HG02852 (cell line): ENCODE results near the gene PGP.

Experiments
- ATAC-seq: cut with Tn5 transposase; IDR thresholded peaks from one replicate; pipeline ENCODE4 v1.9.1; 2021; ENCODE audit warnings: mild to moderate bottlenecking, moderate library complexity; ENCODE audit not compliant: unreplicated experiment

Gene PGP

DNA sequence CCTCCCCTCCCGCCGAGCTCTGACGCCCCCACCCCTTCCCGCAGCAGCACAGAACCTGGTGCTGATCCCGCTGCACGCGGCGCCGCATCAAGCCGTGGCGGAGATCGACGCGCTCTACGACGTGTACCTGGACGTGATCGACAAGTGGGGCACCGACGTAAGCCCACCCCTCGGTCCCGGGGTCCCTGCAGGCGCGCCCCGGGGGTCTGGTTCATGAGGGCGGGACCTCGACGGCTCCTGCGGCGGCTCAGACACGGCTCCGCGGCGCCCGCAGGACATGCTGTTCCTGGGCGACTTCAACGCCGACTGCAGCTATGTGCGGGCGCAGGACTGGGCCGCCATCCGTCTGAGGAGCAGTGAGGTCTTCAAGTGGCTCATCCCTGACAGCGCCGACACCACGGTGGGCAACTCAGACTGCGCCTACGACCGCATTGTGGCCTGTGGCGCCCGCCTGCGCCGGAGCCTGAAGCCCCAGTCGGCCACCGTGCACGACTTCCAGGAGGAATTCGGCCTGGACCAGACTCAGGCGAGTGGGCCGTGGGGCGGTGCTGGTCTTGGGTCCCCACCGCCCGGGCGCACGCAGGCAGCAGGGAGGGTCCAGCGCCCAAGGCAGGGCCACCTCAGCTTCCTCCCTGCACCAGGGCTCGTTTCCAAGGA lies 23.0 kb upstream of the PGP start:
- no peak for ATAC-seq

GRCh38 chr16:2237102-2237482 lies 22.5 kb upstream of the PGP start:
- no peak for ATAC-seq

- ATAC-seq = no peak
Measured at GRCh38 chr16:2236337-2237101, 21.9 kb upstream of the PGP start, which contains the start of gene DNASE1L2. Gene DNASE1L2 (plus strand): TSS chr16:2236444. CDS start chr16:2236817, 373 bp downstream.

DNA sequence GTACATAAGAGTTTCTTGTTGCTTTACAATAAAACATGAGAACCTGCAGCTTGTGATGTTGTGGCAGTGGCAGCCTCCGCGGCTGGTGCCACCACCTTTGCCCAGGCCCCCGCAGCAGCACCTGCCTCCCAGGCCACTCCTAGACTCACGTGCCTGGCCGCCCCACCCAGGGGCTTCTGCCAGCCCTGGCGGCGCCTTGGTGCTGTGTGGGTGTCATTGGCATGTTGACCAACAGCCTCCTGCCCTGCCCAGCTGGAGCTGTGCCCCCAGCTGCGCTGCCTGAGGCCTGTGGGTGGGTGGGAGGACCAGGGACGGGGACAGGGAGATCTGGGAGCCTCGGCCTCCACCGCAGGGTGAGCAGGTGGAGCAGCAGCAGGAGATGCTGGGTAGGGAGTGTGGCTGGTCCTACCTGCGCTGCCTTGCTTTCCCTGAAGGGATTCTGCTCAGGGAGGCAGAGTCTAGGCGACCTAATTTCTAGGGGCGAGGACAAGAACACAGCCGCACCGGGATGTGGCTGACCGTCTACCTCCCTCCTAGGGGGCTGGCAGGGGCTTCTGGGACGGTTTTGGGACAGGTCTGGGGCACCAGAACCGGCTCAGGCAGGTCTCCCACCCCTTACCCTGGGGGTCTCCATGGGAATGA lies 21.2 kb upstream of the PGP start:
- no peak for ATAC-seq

DNA sequence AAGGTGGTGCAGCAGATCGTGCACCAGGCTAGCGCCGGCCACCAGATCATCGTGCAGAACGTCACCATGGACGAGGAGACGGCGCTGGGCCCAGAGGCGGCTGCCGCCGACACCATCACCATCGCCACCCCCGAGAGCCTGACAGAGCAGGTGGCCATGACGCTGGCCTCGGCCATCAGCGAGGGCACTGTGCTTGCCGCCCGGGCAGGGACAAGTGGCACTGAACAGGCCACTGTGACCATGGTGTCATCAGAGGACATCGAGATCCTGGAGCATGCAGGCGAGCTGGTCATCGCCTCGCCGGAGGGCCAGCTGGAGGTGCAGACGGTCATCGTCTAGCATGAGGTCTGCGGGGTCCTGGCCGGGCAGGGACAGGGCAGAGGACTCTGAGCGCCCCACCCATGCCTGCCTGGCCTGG lies 20.6 kb upstream of the PGP start:
- ATAC-seq = no peak

DNA sequence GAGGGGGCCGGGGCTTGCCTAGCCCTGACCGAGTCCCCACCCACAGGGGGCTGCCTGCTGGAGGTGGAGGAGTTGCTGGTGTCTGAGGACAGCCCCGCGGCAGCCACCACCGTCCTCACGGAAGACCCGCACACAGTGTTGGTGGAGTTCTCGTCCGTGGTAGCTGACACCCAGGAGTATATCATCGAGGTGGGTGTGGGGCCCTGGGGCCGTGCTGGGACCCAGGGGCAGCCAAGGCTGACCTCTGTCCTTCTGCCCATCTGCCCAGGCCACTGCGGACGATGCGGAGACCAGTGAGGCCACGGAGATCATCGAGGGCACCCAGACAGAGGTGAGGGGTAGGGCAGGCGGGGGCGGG lies 20.2 kb upstream of the PGP start:
- no peak for ATAC-seq

DNA sequence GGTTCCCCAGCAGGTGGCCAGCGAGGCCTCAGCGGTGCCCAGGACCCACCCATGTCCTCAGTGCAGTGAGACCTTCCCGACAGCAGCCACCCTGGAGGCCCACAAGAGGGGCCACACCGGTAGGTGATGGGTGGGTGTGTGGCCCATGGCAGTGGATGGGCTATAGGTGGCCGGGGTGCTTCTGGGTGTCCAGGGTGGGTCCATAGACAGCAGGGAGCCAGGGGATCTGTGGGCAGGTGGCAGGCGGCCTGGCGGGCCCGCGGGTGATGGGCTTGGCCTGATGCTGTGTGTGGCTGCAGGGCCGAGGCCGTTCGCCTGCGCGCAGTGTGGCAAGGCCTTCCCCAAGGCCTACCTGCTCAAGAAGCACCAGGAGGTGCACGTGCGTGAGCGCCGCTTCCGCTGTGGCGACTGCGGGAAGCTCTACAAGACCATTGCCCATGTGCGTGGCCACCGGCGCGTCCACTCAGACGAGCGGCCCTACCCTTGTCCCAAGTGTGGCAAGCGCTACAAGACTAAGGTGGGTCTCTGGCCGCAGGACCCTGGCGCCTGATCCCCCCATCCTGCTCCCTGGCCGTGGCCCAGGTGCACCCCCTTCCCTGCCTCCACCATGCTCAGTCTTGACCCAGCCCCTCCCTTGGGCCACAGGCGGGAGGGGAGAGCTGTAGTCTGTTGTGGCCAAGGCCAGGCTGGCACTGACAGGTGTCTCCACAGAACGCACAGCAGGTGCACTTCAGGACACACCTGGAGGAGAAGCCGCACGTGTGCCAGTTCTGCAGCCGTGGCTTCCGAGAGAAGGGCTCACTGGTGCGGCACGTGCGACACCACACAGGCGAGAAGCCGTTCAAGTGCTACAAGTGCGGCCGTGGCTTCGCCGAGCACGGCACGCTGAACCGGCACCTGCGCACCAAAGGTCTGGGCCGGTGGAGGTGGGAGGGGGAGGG lies 19.5 kb upstream of the PGP start:
- ATAC-seq = no peak

DNA sequence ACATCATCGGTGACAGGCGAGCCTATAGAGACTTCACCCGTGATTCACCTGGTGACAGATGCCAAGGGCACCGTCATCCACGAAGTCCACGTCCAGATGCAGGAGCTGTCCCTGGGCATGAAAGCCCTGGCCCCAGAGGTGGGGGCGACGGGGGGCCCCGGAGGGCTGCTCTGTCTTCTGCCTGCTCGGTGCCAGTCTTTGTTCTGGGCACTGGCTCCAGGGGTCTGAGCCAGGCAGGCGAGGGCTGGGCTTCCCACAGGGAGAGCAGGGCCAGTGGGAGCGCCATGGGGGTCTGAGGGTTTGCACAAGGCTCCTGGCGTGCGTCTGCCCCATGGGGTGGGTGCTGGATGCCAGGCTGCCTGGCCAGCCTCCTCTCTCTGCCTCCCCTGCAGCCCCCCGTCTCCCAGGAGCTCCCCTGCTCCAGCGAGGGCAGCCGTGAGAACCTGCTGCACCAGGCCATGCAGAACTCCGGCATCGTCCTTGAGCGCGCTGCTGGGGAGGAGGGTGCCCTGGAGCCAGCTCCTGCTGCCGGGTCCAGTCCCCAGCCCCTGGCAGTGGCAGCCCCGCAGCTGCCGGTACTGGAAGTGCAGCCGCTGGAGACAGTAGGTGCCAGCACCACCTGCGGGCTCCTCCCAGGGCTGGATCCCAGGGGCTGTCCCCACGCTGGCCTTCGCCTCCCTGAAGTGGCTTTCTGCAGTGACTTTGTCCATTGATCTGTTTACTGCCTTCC lies 18.6 kb upstream of the PGP start:
- no peak for ATAC-seq

DNA sequence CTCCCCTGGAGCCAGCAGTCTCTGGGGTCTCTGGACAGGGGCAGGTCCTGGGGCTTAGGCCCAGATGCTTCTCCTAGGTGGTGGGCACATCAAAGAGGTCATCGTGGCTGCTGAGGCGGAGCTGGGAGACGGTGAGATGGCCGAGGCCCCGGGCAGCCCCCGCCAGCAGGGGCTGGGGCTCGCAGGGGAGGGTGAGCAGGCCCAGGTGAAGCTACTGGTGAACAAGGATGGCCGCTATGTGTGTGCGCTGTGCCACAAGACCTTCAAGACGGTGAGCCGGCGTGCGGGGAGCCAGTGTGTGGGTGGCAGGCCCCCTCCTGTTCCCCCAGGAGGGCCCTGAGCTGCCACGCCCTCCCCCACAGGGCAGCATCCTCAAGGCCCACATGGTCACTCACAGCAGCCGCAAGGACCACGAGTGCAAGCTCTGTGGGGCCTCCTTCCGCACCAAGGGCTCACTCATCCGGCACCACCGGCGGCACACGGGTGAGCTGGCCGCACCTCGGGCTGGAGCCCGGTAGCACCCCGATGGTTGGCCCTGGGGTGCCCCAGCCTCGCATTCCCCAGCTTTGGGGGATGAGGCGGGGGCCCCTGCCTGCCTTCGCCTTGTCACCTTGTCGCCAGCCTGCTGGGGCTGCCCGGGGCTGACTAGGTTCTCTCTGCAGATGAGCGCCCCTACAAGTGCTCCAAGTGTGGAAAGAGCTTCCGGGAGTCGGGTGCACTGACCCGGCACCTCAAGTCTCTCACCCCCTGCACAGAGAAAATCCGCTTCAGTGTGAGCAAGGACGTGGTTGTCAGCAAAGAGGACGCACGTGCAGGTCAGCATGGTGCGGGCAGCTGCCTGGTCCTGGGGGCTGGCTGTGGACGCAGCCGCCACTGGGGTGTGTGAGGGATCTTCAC lies 17.7 kb upstream of the PGP start:
- ATAC-seq = no peak

DNA sequence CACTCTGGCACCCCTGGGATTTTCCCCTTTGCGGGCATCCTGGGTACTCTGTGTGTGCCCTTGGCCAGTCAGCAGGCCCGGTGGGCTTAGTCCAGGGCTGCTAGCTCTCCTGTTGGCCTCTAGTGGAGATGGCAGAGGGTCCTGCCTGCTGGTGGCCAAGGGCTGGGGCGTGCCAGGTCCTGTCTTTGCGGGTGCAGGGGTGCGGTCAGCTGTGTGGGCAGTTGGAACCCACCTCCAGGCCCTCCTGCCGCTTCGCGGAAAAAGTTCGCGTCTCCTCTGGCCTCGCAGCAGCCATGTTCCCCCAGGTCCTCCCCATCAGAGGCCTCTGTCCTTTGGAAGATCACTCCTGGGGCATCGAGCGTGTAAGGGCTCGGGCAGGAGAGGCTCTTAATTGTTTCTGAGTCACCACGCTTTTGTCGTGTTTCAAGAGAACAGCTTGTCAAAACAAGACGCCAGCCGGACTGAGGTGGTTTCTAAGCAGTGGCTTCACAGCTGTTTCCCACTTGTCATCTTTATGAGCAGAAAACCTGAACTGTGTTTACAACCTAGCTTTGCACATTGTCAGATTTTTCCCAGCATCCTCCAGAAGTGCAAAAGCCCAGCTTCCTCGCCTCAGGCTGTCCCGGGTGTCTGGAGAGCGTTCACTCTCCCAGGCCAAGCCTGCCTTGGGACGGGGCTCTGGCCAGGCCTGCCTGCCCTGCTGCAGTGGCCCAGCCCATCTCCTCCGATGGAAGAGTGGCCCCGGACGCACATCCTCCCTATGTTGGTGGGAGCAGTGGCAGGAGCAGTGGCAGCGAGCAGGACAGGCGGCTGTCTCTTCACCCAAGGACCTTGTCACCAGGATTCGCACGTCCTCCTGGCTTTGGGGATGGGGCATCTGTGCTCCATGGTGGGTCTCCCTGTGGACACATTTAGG lies 16.6 kb upstream of the PGP start:
- no peak for ATAC-seq

DNA sequence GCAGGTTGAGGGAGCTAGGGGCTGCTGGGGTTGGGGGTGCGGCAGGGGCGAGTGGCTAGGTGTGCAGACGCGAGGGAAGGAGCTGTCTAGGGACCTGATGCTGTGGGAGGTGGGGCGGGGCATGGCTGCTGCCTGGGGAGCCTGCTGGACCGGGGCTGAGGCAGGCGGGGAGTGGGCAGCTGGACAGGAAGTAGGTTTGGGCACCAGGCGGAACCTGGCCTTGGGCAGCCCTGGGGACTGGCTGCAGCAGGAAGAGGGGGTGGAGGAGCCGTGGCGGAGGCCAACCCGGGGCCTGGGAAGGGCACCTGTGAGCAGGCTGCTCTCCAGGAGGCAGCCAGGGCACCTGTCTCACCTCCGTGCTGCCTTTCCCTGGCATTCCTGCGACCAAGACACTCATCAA lies 15.7 kb upstream of the PGP start:
- no peak for ATAC-seq

DNA sequence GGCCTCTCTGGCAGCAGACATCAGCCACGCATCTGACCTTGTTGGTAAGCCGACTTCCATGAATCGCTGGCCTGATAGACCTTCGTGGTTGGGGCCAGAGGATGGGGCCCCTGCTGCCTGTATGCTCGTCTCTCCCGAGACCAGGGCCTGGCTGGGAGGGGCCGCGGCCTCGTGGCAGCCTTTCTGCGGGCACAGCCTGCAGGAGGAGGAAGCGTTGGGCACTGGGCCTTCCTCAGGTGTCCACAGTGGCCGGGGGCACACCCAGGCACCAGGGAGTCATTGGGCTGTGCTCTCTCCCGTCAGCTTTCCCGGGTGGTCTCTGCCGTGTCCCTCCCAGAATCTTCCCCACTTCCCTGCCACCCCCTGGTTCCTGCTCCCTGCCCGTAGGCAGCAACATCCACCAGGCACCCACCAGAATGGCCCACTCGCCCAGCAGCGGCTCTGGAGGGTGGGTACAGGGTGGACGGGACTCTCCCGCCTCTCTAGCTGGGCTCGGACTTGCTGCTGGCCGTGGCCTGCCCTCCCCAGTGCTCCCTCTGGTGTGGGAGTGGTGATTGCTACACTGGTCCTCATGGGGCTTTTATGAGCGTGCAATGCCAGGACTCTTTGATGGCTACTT lies 15.1 kb upstream of the PGP start:
- ATAC-seq = no peak

DNA sequence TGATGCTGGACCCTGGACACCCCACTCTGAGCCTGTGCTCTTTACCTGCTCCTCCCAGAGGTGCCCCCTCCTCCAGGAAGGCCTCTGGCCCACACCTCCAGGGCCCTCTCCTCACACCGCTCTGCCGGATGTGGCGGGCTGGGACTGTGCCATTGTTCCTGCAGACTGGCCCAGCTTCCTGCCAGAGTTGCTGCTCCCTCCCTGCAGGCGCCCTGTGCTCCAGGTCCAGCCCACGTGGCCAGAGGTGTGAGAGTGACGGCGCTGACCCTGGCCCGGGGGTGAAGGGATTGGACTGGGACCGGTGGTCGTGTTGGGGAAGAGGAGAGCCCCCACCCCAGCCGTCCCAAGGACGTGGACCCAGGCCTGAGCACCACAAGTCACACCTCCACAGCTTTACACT lies 14.5 kb upstream of the PGP start:
- ATAC-seq = no peak

DNA sequence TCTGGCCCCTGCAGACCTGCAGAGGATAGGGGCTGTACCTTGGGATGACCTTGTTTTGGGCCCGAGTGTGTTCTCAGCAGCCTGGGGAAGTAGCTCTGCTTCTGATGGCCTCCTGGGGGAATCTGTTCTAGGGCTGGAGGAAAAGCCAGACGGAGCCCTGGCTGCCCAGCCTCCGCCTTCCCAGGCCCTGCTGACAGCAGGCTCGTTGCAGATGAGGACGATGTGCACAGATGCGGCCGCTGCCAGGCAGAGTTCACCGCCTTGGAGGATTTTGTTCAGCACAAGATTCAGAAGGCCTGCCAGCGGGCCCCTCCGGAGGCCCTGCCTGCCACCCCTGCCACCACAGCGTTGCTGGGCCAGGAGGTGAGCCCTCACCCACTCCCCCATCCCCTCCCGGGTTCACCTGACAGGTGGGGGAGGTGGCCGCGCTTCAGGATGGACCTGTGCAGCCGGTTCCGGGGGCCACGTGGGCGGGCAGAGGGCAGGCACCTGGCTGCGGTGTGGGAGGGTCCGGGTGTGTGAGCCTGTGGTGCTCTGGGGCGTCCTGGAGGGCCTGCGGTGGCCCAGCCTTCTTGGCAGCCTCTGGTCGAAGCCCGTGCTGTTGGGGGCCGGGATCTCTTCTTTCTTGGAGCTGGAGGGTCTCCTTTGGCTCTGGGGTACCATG lies 13.7 kb upstream of the PGP start:
- no peak for ATAC-seq

DNA sequence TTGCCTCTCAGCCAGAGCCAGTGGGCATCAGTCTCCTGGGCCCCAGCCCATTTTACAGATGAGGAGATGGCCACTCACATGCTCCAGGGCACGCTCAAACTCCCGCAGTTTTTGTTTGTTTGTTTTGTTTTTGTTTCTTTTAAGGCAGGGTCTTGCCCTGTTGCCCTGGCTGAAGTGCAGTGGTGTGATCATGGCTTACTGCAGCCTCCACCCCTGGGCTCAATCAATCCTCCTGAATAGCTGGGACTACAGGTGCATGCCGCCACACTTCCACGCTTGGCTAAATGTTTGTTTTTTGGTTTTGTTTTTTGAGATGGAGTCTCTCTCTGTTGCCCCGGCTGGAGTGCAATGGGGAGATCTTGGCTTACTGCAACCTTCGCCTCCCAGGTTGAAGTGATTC lies 12.3 kb upstream of the PGP start:
- no peak for ATAC-seq

- ATAC-seq = no peak
Measured at GRCh38 chr16:2226245-2226793, 11.7 kb upstream of the PGP start.

- peak; percentile 26 for ATAC-seq
Measured at GRCh38 chr16:2223942-2224486, 9.4 kb upstream of the PGP start.
